Mammary epithelial cell (primary cell): ENCODE results near the gene RPA1.

ENCODE experiments used
- EZH2 ChIP-seq: IDR thresholded peaks from 2 replicates; pipeline ENCODE4 v1.6.1; 2012; ENCODE audit warnings: low read length, inconsistent platforms, borderline replicate concordance
- TF ChIP-seq, protein P1 (sequence below), 2 donors: IDR thresholded peaks in 1 of 2; conservative IDR thresholded peaks in 1 of 2; 2 replicates each; pipeline ENCODE4 v1.5.1; 2011 to 2012; ENCODE audit warnings: inconsistent platforms in 2 of 2, low read length in 2 of 2, mild to moderate bottlenecking in 2 of 2, control low read depth in 1 of 2, low read depth in 1 of 2; ENCODE audit not compliant: insufficient read depth in 1 of 2; ENCODE audit errors: extremely low read depth in 1 of 2

DNA sequence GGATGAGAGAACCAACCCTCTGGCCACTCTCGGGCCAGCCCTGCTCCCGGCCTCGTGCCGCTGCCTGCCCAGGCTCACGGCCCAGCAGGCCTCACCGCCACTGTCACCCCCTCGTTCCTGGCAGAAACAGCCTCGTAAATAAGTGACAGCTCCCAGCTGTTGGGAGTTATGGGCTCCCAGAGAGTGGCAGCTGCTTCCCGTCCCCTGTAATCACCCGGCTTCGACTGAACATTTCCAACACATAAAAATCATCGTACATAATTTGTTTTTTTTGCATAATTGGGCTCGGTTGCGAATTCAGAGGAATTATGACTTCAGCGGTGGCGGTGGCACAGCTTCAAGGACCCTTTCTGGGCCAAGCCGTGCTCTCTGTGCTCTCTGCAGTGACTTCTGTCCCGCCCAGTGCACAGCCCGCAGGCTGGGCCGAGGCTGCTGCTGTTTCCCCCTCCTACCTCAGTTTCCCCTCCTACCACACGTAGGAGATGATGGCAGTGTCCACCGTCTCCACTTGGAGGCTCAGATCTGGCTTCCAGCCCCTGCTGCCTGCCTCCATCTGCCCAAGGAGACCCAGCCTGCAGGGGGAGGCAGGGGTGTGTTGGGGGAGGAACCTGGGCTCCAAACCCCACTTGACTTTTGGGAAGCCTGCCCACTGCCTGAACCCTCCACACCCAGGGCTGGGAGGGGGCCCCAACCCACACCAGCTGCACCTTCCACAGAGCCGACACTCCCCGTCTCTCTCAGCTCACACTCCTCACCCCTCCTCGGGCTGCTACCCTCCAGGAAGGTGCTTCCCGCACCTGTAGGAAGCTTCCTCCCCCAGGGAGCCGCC is 110.4 kb downstream of the RPA1 start:
- no peak for TF ChIP-seq EZH2
- TF ChIP-seq, protein P1, sequence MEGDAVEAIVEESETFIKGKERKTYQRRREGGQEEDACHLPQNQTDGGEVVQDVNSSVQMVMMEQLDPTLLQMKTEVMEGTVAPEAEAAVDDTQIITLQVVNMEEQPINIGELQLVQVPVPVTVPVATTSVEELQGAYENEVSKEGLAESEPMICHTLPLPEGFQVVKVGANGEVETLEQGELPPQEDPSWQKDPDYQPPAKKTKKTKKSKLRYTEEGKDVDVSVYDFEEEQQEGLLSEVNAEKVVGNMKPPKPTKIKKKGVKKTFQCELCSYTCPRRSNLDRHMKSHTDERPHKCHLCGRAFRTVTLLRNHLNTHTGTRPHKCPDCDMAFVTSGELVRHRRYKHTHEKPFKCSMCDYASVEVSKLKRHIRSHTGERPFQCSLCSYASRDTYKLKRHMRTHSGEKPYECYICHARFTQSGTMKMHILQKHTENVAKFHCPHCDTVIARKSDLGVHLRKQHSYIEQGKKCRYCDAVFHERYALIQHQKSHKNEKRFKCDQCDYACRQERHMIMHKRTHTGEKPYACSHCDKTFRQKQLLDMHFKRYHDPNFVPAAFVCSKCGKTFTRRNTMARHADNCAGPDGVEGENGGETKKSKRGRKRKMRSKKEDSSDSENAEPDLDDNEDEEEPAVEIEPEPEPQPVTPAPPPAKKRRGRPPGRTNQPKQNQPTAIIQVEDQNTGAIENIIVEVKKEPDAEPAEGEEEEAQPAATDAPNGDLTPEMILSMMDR (conservative IDR thresholded peaks at IDR 0.05 in 1 of 2, IDR thresholded peaks at IDR 0.05 in 1 of 2; ENCODE audit: extremely low read depth in 1 of 2, insufficient read depth in 1 of 2, low read depth in 1 of 2, low read length in 2 of 2), result no peak
